HAP-1 (cell line): ENCODE results near the gene CCNI2.

Experiments used
- DNase-seq, 2 experiments: peaks; one replicate each; pipeline ENCODE4 v3.0.0-alpha.2; 2016 to 2020; ENCODE audit warnings: low spot score in 2 of 2
- H3K27me3 ChIP-seq: fragments of 250-450 bp; sonication (Bioruptor Pico); 2 replicates; pipeline ENCODE4 v1.5.1; 2020; ENCODE audit warnings: low read depth, mild to moderate bottlenecking, moderate library complexity
- H3K36me3 ChIP-seq: fragments of 250-450 bp; sonication (Bioruptor Pico); replicated peaks from 2 replicates; pipeline ENCODE4 v1.5.1; 2020; ENCODE audit warnings: mild to moderate bottlenecking
- H3K4me1 ChIP-seq: fragments of 250-450 bp; sonication (Bioruptor Pico); 2 replicates; pipeline ENCODE4 v1.5.1; 2020; ENCODE audit warnings: mild to moderate bottlenecking
- H3K4me3 ChIP-seq: fragments of 250-450 bp; sonication (Bioruptor Pico); 2 replicates; pipeline ENCODE4 v1.5.1; 2020; ENCODE audit warnings: mild to moderate bottlenecking, moderate library complexity
- H3K9me3 ChIP-seq: fragments of 250-450 bp; sonication (Bioruptor Pico); 2 replicates; pipeline ENCODE4 v1.5.1; 2020; ENCODE audit warnings: mild to moderate bottlenecking, moderate library complexity
- in situ Hi-C: fragments of 300-500 bp; cut with MboI; formaldehyde crosslinking; loops from 3 replicates; pipeline ENCODE4 v1.14.3; 2020; ENCODE audit warnings: low sequenced_read_pairs, inconsistent platforms, mixed read lengths

CCNI2 gene, protein sequence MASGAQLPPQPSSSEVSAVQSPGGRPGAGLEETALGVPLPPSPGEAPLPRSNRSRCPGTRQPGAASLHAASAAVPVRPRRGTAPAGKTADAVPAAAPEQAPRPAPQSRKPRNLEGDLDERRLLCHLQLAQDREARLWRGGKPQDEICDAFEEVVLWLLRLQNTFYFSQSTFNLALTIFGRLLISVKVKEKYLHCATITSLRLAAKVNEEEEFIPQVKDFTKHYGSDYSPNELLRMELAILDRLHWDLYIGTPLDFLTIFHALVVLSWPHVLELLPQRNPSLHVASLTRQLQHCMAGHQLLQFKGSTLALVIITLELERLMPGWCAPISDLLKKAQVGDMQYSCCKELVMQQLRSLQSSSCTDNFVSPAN

DNA sequence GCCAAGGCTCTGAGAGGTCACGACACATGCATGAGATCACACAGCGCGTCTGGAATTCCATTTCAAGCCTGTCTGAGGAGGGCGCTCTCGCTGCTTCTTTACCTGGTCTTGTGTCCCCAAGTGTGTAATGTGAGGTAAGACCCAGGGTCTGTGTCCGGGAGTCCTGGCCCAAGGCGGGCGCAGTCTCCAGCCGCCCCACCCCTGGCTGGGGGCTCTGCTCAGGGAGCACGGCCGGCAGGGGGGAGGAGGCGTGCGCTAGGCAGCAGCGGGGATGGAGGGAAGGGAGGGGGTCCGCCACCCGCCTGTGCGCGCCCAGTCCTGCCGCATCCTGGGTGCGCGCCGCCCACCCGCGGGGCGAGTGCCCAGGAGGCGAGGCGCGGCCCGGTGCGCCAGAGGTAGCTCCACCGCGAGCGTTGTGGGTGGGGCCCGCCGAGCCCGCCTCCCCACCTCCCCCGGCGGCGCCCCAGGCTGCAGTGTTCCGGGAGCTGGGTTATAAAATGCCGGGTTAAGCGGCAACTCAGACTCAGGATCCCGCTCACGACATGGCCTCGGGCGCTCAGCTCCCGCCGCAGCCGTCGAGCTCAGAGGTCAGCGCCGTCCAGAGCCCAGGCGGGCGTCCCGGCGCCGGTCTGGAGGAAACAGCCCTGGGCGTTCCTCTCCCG lies at the start of gene CCNI2:
TSS of gene CCNI2 (plus strand) at position 473 of the 662 bp plus-strand sequence. CDS start at position 543, 70 bp downstream.
- in situ Hi-C loops = no loop called here
- Histone ChIP-seq H3K9me3 (no peaks in the 10 kb centered on the region), H3K36me3 (no peaks in the 10 kb centered on the region), H3K4me1 (no peaks in the 10 kb centered on the region), H3K27me3 (peaks cover 3% of the 10 kb centered on the region; the same call in 1 of the 2 replicates), H3K4me3 (no peak within 1 kb of the TSS)
- no peak for DNase-seq

DNA sequence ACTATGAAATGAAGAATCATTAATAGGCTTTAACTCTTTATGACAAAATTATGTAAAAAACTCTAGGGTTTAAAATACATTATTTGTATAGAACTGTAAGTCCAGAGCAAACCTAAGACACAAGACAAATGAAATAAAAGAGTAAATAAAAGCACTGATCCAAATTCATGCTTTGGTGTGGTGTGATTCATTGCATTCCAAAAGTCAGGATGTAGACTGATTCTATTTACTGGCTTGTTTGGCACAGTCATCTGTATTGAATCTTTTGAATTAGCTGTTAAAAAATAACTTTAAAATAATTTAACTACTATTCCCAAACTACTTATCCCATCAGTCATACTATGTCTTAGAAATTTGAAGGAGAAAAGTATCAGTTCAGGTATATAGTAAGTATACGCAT lies 42.4 kb upstream of the CCNI2 start:
- peaks cover 12% of the 10 kb centered on the region for H3K4me1 ChIP-seq
- no peak overlapping the region for H3K4me3 ChIP-seq
- H3K27me3 ChIP-seq = no peaks in the 10 kb centered on the region
- DNase-seq = no peak
- no peaks in the 10 kb centered on the region for H3K9me3 ChIP-seq
- in situ Hi-C loops = no loop called here
- no peaks in the 10 kb centered on the region; the same call in 1 of the 2 replicates for H3K36me3 ChIP-seq

DNA sequence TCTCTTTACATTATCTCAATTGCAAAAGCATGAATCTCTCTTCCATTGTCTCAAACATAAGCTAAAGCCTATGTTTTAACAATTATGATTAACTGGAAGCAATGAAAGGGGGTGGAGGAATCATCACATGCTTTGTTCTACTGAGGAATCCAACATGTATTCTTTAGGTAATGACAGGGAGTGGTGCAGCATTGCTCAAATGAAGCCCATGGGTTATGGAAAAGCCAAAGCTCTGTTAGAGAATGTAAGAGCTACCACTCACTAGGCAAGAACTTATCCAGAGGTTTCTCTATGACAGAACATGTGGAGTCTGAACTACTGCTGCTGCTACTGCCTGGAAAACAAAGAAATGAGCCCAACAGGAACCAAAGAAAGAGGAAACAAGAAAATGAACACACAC lies 38.6 kb upstream of the CCNI2 start:
- Histone ChIP-seq H3K36me3 (no peaks in the 10 kb centered on the region), H3K4me1 (peaks cover 12% of the 10 kb centered on the region), H3K4me3 (no peak overlapping the region), H3K9me3 (no peaks in the 10 kb centered on the region), H3K27me3 (no peaks in the 10 kb centered on the region)
- in situ Hi-C loops = no loop called here
- DNase-seq = peak; percentile 34 to 68

DNA sequence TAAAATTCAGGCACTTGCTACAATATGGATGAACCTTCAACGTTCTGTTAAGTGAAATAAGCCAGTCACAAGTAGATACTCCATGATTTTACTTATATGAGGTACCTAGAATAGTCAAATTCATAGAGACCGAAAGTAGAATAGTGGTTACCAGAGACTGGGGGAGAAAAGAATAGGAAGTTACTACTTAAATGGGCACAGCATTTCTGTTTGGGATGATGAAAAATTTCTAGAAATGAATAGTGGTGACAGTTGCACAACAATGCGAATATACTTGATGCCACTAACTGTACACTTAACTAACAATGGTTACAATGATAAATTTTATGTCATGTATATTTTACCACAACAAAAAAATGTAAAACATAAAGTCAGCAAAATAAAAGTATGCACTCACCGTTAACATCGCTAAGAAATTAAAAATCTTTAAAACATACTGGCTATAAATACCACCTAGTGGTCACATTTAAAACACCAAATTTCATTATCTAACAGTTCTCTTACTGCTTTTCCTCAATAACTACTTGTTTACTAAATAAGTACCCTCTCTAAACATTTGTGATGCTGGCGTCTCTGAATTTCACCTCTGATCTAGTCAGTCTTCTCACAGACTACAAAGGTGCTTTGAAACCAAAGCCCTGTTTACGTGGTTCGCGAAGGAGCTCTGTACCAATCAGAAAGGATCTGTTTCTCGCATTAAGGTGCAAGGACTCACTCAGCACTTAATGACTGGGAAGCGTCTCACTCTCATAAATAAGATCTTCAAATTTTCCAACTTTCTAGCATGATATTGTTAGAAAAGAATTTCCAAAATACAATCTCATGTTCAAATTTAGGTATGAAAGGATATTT lies 32.5 kb upstream of the CCNI2 start:
- H3K4me3 ChIP-seq = no peak overlapping the region
- H3K4me1 ChIP-seq = peaks cover 3% of the 10 kb centered on the region; the same call in 1 of the 2 replicates

DNA sequence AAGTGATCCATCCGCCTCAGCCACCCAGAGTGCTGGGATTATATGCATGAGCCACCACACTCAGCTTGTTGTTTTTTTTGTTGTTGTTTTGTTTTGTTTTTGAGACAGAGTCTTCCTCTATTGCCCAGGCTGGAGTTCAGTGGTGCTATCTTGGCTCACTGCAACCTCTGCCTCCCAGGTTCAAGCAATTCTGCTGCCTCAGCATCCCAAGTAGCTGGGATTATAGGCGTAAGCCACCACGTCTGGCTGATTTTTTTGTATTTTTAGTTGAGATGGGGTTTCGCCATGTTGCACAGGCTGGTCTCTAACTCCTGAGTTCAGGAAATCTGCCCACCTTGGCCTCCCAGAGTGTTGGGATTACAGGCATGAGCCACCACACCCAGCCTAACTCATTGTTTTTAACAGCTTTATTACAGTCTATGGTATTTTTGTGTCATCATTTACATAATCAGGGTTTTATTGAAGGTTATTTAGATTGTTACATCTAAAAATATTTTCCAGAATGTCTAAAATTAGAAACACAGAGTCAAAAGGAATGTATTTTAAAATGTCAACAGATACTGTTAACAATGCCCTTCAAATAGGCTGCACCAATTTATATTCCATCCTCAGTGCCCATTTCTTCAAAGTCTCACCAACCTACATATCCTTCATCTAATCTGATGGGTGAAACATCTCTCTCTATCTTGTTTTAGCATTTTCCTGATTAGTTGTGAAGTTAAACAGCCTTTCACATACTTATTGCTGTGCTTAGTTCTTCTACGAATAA lies 28.5 kb upstream of the CCNI2 start:
- in situ Hi-C loops = no loop called here
- no peaks in the 10 kb centered on the region for H3K36me3 ChIP-seq
- H3K9me3 ChIP-seq = no peaks in the 10 kb centered on the region
- H3K4me3 ChIP-seq = no peak overlapping the region
- no peaks in the 10 kb centered on the region for H3K27me3 ChIP-seq
- no peak for DNase-seq
- H3K4me1 ChIP-seq = peaks cover 3% of the 10 kb centered on the region; the same call in 1 of the 2 replicates

More for the DNA sequence above, 32.5 kb upstream of the CCNI2 start:
- H3K36me3 ChIP-seq = no peaks in the 10 kb centered on the region
- DNase-seq = peak in 1 of 2 experiments; percentile 19
- no peaks in the 10 kb centered on the region for H3K27me3 ChIP-seq
- H3K9me3 ChIP-seq = no peaks in the 10 kb centered on the region
- in situ Hi-C loops = no loop called here

DNA sequence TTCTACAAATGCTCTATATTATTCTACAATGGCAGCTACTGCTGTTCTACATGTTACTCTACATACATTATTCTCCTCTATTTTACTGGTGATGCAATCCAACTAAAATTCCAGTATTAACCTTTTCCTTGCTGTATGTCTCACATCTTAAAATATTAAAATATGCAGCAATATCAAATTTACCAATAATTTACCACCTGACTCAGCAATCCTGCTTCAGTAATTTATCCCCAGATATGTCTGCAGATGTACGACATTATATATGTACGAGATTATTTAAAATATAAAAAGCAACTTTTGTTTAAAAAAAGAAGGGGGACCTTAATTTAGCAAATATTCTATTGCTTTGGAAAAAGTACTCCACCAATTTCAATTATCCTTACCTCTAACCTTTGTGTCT lies 21.5 kb upstream of the CCNI2 start:
- Histone ChIP-seq H3K36me3 (no peaks in the 10 kb centered on the region), H3K9me3 (no peaks in the 10 kb centered on the region), H3K27me3 (no peaks in the 10 kb centered on the region), H3K4me3 (no peak overlapping the region), H3K4me1 (no peaks in the 10 kb centered on the region)
- in situ Hi-C loops = no loop called here
- no peak for DNase-seq

DNA sequence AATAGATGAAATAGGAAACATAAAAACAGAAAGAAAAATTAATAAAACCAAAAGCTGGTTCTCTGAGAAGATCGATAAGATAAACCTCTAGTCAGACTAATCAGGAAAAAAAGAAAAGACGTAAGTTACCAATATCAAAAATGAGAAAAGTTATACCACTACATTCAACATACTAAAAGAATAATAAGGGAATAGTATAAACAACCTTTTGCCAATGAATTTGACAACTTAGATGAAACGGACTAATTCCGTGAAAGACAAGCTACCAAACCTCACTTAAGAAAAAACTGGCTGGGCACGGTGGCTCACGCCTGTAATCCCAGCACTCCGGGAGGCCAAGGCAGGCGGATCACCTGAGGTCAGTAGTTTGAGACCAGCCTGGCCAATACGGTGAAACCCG lies 17.3 kb upstream of the CCNI2 start:
- in situ Hi-C loops = no loop called here
- Histone ChIP-seq H3K27me3 (no peaks in the 10 kb centered on the region), H3K9me3 (no peaks in the 10 kb centered on the region), H3K4me1 (no peaks in the 10 kb centered on the region), H3K4me3 (no peak overlapping the region), H3K36me3 (0 out of 2 replicates have a peak, but pooled peaks cover 4% of the 10 kb centered on the region)
- no peak for DNase-seq

DNA sequence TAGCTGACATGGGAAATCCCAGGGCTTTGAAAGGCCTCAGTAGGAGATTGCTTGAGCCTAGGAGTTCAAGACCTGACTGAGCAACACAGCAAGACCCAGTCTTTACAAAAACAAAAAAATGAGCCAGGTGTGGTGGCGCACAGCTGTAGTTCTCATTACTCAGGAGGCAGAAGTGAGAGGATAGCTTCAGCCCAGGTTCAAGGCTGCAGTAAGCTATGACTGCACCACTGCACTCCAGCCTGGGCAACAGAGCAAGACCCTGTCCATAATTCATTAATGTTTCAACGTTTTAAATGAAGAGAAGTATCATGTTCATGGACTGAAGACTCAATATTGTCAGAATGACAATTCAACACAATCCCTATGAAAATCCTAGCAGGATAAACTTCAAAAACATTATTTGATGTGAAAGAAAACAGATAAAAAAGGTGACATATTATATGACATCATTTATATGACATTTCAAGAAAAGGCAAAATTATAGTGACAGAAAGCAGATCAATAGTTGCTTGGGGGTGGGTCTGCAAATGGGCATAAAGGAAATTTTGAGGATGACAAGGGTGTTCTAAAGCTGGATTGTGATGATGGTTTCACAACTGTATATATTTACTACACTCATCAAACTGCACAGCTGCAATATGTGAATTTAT lies 13.6 kb upstream of the CCNI2 start:
- Histone ChIP-seq H3K4me1 (peaks cover 15% of the 10 kb centered on the region), H3K4me3 (no peak overlapping the region), H3K36me3 (0 out of 2 replicates have a peak, but pooled peaks cover 4% of the 10 kb centered on the region), H3K9me3 (no peaks in the 10 kb centered on the region), H3K27me3 (no peaks in the 10 kb centered on the region)
- DNase-seq = no peak
- in situ Hi-C loops = no loop called here

DNA sequence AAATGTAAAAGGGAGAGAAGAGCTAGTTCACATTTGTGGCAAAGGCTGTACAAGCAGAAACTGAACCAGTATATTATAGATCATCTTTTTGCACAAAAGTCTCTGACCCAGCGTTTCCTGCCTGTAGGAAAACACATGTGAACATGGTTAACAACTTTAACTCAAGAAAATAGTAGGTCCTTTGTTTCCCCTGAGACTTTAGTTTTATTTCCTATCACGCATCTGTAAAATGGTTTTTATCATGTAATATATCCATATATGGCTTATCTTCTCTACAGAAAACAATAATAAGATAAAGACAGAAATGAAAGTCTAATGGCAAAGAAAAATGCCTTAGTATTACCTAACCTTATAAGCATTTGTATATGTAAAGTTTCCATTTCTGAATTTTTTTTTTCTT lies 12.5 kb upstream of the CCNI2 start:
- in situ Hi-C loops = no loop called here

DNA sequence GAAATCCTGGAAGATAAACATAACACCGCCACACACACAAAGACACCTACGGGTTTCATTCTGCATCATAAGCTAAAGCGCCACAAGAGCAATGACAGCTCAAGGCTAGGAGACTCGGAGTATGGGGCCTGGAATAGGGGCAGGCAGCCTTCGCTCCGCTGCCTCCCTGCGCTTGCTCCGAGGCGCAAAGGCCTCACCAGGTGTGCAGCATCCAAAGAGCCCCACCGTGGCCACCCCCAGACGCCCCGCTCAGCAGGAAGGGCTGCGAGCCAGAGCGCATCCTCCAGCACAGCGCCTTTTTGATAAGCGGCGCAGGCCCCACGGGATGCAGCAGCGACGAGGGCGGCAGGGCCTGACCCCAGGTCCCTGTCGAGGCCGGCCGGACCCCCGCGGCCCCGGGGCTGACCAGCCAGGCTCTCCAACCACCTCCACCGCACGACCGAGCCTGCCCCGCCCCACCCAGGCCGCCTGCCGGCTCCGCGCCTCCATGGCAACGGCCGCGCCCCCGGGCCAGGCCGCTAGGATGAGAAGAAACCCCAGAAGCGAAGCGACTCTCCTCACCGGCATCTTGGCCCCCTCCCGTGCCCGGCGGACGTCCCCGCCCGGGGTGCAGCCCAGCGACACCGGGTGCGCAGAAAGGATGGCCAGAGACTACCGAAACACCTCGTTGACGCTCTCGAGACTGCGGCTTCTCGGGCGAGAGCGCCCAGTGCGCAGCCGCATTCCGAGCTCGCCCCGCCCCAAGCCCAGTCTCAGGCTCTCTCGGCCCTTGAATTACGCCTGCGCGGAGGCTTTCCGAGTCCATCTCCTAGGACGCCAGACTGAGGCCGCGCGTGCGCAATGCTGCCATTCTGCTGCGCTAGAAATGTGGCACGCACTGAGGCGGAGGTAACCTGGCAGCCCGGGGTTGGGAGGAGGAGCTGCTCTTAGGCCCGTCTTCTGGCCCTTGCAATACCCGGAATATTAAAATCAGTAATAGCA lies 10.1 kb upstream of the CCNI2 start, which contains the start of gene KIF3A:
TSS of gene KIF3A (minus strand) at position 694 of the 981 bp plus-strand sequence. CDS start at position 567, 127 bp downstream.
- DNase-seq = peak; percentile 90 to 99

More for the DNA sequence above, 12.5 kb upstream of the CCNI2 start:
- Histone ChIP-seq H3K36me3 (0 out of 2 replicates have a peak, but pooled peaks cover 4% of the 10 kb centered on the region), H3K4me3 (no peak overlapping the region), H3K4me1 (peaks cover 15% of the 10 kb centered on the region), H3K27me3 (no peaks in the 10 kb centered on the region), H3K9me3 (no peaks in the 10 kb centered on the region)
- DNase-seq = no peak

DNA sequence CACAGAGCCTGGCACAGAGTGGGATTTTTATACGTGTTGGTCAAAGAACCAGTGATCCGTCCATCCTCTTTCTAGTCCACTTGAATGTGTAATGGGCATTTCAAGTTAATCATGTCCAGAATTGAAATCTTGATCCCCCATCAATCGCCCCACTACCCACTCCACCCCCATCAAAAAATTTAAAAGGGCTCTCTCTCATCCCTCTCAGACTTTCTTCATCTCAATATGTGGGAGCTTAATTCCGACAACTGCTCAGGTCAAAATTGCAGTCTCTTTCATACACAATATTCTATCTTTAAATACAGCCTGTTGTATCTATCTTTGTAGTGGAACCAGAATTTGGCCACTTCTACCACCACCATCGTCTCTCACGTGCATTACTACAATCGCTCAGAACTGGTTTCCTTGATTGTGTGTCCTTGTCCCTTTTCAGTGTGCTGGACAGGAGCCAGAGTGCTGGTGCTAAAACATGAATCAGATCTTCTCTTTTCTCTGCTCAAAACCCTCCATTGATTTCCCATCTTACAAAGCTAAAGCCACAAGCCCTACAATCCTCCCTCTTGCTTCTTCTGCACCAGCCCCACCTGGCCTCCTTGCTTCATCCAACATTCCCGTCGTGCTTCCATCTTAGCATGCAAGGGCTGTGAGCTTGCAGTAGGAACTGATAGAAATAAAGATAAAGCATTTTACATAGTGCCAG lies 9.1 kb upstream of the CCNI2 start:
- Histone ChIP-seq H3K36me3 (0 out of 2 replicates have a peak, but pooled peaks cover 4% of the 10 kb centered on the region), H3K4me3 (peak overlapping the region; percentile 88), H3K4me1 (peaks cover 19% of the 10 kb centered on the region), H3K27me3 (no peaks in the 10 kb centered on the region), H3K9me3 (no peaks in the 10 kb centered on the region)
- DNase-seq = no peak
- in situ Hi-C loops = no loop called here

More for the DNA sequence above, 10.1 kb upstream of the CCNI2 start, which contains the start of gene KIF3A:
- H3K4me1 ChIP-seq = peaks cover 19% of the 10 kb centered on the region
- in situ Hi-C loops = no loop called here
- H3K9me3 ChIP-seq = no peaks in the 10 kb centered on the region
- peak within 1 kb of the TSS; percentile 88 for H3K4me3 ChIP-seq
- no peaks in the 10 kb centered on the region for H3K27me3 ChIP-seq
- H3K36me3 ChIP-seq = 0 out of 2 replicates have a peak, but pooled peaks cover 4% of the 10 kb centered on the region
